Esophagus squamous epithelium (tissue), 5 donors: ENCODE results near the gene NHSL2. TPM values are rescaled to one million over a fixed set of nuclear protein-coding genes. Genes with fewer than 3 reads are reported as not detected.
A peak's percentile ranks its signal among the peaks of the same experiment; 100 is the strongest.
"Not testable (repeated sequence)": the region's sequence is repeated elsewhere in the genome, so short reads cannot be mapped to it uniquely, and the experiment has no call there.

ENCODE experiments used
- DNase-seq: peaks from one replicate; lab custom pipeline; 2025; lab: John Stamatoyannopoulos, UW
- H3K27ac ChIP-seq, 4 donors: fragments of 200-600 bp; sonication (generic); one replicate each; pipeline ENCODE4 v1.5.1; 2016 to 2019; ENCODE audit warnings: mild to moderate bottlenecking in 1 of 4
- H3K27me3 ChIP-seq, 4 donors: fragments of 200-600 bp; sonication (generic); 1 replicate in 3 of 4; 2 replicates in 1 of 4; pipeline versions ENCODE4 v1.5.1 to v1.6.0; 2017 to 2021; ENCODE audit warnings: antibody characterized with exemption in 1 of 4
- H3K36me3 ChIP-seq, 3 donors: fragments of 200-600 bp; sonication (generic); one replicate each; pipeline ENCODE4 v1.5.1; 2016 to 2019
- H3K4me1 ChIP-seq, 3 donors: fragments of 200-600 bp; sonication (generic); one replicate each; pipeline ENCODE4 v1.5.1; 2017 to 2019
- H3K4me3 ChIP-seq, 4 donors: fragments of 200-600 bp; sonication (generic); 1 replicate in 3 of 4; 2 replicates in 1 of 4; pipeline ENCODE4 v1.5.1; 2016 to 2019; ENCODE audit warnings: mild to moderate bottlenecking in 2 of 4, moderate library complexity in 1 of 4
- H3K9me3 ChIP-seq, 3 donors: fragments of 200-600 bp; sonication (generic); one replicate each; pipeline ENCODE4 v1.5.1; 2016 to 2019
- POLR2A ChIP-seq, 4 donors: fragments of 450-650 bp; IDR thresholded peaks; one replicate each; pipeline ENCODE4 v1.6.1; 2017; ENCODE audit warnings: antibody characterized with exemption in 4 of 4, mild to moderate bottlenecking in 4 of 4, moderate library complexity in 3 of 4
- WGBS, 2 donors: methylation state at CpG; one replicate each; pipeline ENCODE4 v1.1.5; 2018; 5-methylcytosine and 5-hydroxymethylcytosine counted together
- intact Hi-C: fragments of 100-400 bp; cut with DNase I; formaldehyde crosslinking; loops from one replicate; pipeline ENCODE4 v1.15.0; 2022
- total RNA-seq, 4 donors: library from RNA; depleted of rRNA; stranded (reverse); fragments of >200 nt; gene quantifications; one replicate each; pipeline ENCODE4 v1.1.0, GENCODE V29; 2016
- TF ChIP-seq, protein P1 (sequence below), 6 experiments: fragments of 450-650 bp in 4 of 6; fragments of 200-600 bp in 2 of 6; sonication (generic) in 2 of 6; IDR thresholded peaks; one replicate each; pipeline ENCODE4 v1.5.1; 2016 to 2019; ENCODE audit warnings: antibody characterized with exemption in 6 of 6, mild to moderate bottlenecking in 4 of 6, moderate library complexity in 4 of 6
- donor health status: DM: yes; HTN: yes; CAD: no.

NHSL2 gene
- 1 to 10 TPM in 2 of 4 donors, under 1 TPM in 2; 0.23 to 7.1 (median 1.6) TPM for total RNA-seq

DNA sequence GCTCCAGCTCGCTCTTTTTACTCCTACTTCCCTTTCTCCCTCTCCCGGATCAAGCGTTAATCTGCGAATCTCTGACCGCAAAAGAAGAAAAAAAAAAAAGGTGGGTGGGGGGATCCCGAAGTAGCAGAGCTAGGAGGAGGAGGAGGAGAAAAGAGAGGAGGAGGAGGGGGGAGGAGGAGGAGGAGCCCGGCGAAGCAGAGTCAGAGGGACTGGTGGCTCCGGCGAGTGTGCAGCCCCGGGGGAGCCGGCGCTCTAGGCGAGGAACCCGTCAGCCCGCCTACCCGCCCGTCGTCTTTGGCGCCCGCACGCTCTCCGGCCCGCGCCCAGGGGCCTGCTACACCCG, at the start of gene NHSL2:
Gene NHSL2, plus strand, starts transcription at position 203 of the 343 bp plus-strand sequence.
- no peaks in the 10 kb centered on the region for H3K36me3 ChIP-seq
- H3K27ac ChIP-seq, result peak within 1 kb of the TSS in 2 of 4 donors; percentile 40 to 58
- intact Hi-C loops, result no loop called here
- no peak for DNase-seq
- peaks cover 0 to 56% (median 6%) of the 10 kb centered on the region in 4 donors for H3K27me3 ChIP-seq
- TF ChIP-seq, protein P1, sequence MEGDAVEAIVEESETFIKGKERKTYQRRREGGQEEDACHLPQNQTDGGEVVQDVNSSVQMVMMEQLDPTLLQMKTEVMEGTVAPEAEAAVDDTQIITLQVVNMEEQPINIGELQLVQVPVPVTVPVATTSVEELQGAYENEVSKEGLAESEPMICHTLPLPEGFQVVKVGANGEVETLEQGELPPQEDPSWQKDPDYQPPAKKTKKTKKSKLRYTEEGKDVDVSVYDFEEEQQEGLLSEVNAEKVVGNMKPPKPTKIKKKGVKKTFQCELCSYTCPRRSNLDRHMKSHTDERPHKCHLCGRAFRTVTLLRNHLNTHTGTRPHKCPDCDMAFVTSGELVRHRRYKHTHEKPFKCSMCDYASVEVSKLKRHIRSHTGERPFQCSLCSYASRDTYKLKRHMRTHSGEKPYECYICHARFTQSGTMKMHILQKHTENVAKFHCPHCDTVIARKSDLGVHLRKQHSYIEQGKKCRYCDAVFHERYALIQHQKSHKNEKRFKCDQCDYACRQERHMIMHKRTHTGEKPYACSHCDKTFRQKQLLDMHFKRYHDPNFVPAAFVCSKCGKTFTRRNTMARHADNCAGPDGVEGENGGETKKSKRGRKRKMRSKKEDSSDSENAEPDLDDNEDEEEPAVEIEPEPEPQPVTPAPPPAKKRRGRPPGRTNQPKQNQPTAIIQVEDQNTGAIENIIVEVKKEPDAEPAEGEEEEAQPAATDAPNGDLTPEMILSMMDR (IDR thresholded peaks at IDR 0.05), result no peak
- TF ChIP-seq POLR2A (IDR thresholded peaks at IDR 0.05), result no peak
- peak within 1 kb of the TSS; percentile 21 to 61 (median 38) for H3K4me3 ChIP-seq
- 0 to 45% methylated on average over 10 to 18 of the region's 26 CpGs for WGBS, 2 donors
- peaks cover 0 to 19% (median 0%) of the 10 kb centered on the region in 3 donors for H3K4me1 ChIP-seq
- H3K9me3 ChIP-seq, result no peaks in the 10 kb centered on the region

DNA sequence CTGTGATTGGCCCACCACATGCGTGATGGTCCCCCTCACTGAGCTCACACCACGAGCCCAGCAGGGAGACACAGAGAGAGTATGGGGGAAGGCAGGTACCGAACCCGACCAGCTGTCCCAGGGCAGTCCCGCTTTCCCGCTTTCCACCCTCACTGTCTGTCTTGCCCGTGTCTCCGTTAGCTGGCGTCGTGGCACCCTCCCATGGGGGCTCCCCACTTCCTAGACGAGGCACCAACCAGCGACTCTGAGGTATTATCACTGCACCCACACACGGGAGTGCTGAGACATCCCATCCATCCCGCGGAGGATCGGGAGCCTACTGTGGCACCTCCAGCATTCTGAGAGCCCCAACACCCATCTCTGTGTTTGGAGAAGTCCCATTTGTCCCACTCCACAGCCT, 43.0 kb upstream of the NHSL2 start:
- Histone ChIP-seq H3K36me3 (no peaks in the 10 kb centered on the region), H3K9me3 (no peaks in the 10 kb centered on the region), H3K4me1 (no peaks in the 10 kb centered on the region), H3K4me3 (no peak overlapping the region), H3K27me3 (peaks cover 0 to 3% (median 0%) of the 10 kb centered on the region in 4 donors), H3K27ac (no peak overlapping the region)
- TF ChIP-seq, protein P1 (IDR thresholded peaks at IDR 0.05), result no peak
- TF ChIP-seq POLR2A (IDR thresholded peaks at IDR 0.05), result no peak
- WGBS, 2 donors, result 78 to 87% methylated on average over 3 of the region's 16 CpGs
- intact Hi-C loops, result no loop called here
- no peak for DNase-seq

DNA sequence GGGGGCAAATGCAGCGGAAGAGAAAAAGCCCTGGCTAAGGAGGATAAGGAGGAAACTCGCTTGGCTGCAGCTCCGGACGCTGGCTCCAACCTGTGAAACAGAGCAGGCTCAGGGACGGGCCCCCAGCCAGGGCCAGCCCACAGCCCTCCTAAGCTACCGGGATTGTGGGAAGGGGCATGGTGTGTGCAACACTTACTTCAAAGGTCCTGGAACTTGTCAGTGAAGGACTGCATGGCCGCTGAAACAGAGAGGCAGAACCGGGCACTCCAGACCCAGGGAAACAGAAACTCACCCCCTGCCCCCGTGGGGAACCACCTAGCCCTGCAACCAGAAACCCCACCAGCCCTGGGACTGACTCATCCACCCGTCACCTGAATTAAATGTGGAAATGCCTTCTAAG, 41.1 kb upstream of the NHSL2 start:
- H3K36me3 ChIP-seq, intact Hi-C loops, H3K9me3 ChIP-seq, H3K4me1 ChIP-seq, H3K4me3 ChIP-seq, DNase-seq, H3K27me3 ChIP-seq, H3K27ac ChIP-seq: not testable (repeated sequence)
- WGBS, 2 donors, result 40% methylated on average over 1 of the region's 10 CpGs; no CpG with 5 or more reads in 1 of the 2 donors

DNA sequence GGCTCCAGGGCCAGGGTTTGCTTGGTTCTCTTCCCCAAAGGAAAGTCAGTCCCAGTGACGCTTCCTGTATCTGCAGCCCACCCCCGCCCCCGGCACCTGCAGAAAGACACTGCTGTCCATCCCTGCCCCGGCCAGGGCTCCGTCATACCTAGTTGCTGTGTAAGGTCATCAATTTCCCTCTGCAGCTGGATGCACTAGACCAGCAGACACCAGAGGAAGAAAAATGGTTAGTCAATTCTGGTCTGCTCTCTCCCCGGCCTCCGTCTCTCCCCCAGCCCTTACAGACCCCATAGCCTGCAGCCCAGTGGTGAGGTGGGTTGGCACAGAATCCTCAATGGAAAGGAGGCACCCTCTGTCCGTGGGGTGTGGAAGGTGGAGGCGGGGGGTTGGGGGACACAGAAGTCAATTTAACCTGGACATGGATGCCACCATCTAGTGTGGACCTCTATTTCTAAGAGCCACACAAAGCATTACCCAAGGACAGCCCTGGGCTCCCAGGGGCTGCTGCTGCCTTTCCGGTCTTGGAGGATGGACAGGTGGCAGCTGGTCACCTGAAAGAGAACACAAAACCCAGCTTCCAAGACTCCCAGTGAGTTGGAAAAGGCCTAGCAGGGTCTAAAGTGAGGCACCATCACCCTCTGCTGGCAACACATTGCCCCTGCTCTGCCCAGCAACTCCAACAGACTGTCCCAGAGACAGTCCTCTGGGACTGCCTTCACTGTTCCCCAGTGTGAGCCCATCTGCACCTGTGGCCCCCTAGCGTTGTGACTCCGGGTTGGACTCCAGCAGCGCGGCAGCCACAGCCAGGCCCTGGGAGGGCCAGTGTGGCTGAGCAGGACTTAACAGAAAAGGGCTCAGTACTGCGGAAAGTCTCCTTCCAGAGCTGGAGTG, 40.2 kb upstream of the NHSL2 start:
- DNase-seq, result no peak
- H3K36me3 ChIP-seq, result no peaks in the 10 kb centered on the region
- intact Hi-C loops, result no loop called here
- WGBS, 2 donors, result 40 to 62% methylated on average over 1 to 2 of the region's 15 CpGs
- no peak overlapping the region for H3K4me3 ChIP-seq
- TF ChIP-seq, protein P1 (IDR thresholded peaks at IDR 0.05), result no peak
- TF ChIP-seq POLR2A (IDR thresholded peaks at IDR 0.05), result no peak
- no peaks in the 10 kb centered on the region for H3K4me1 ChIP-seq
- peaks cover 0 to 3% (median 0%) of the 10 kb centered on the region in 4 donors for H3K27me3 ChIP-seq
- H3K9me3 ChIP-seq, result no peaks in the 10 kb centered on the region
- H3K27ac ChIP-seq, result no peak overlapping the region

DNA sequence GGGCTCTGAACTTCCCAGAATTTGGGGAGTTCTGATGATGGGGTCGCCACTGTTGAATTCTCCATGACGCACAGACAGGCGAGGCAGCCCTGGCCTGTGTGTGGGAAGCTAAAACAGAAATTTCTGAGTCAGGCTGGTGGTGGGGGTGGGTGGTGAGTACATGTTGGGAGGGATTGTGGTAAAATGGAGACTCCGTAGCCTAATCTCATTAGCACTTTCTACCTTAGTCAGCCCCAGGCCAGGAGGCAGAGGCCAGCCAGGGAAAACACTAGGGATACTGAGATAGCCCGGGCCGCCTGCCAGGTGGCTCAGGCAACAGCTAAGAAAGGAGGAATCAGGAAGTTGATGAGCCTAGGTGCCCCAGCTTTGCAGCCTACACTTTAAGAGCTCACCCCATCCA, 39.3 kb upstream of the NHSL2 start:
- Histone ChIP-seq H3K27ac (no peak overlapping the region), H3K4me3 (no peak overlapping the region), H3K27me3 (peaks cover 0 to 3% (median 0%) of the 10 kb centered on the region in 4 donors), H3K9me3 (no peaks in the 10 kb centered on the region), H3K36me3 (no peaks in the 10 kb centered on the region), H3K4me1 (no peaks in the 10 kb centered on the region)
- no peak for TF ChIP-seq POLR2A (IDR thresholded peaks at IDR 0.05)
- TF ChIP-seq, protein P1 (IDR thresholded peaks at IDR 0.05), result no peak
- intact Hi-C loops, result no loop called here
- 36 to 58% methylated on average over 3 to 4 of the region's 6 CpGs for WGBS, 2 donors
- no peak for DNase-seq
